Measurements from ENCODE around the gene RGS10.

Gene RGS10

DNA sequence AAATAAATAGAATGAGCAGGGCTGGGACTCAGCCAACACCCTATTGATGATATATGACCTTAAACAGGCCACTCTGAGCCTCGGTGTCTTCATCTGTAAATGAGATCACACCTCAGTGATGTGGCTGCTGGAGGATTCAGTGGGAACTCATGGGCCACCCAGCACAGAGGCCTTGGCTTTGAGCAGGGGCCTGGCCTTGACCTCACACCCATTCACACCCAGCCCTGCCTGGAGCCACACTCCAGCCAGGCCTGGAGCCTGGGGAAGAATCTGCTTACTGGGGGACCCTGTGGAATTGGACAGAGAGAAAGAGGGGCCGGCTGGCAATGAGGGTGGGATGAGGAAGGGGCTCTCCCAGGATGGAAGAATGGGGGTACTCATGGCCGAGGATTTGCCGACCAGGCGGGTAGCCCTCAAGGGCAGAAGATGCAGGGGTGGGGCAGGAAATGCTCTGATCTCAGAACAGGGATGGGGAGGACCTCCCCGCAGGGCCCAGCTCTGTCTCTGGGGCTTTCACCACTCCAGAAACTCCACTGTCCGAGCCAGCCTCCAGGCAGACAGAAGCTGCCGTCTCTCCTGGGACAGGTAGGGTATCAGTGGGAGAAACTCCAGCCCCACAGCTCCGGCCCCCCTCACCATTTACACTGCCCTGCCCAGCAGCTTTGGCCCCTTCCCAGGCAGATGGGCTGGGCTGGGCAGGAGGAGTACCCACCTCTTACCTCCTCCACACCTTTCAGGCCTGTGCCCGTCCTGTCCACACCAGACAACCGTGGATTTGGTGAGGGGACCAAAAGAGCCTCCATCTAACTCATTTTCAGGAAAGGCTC lies 81.9 kb downstream of the RGS10 start:
- TF ChIP-seq, protein P1, sequence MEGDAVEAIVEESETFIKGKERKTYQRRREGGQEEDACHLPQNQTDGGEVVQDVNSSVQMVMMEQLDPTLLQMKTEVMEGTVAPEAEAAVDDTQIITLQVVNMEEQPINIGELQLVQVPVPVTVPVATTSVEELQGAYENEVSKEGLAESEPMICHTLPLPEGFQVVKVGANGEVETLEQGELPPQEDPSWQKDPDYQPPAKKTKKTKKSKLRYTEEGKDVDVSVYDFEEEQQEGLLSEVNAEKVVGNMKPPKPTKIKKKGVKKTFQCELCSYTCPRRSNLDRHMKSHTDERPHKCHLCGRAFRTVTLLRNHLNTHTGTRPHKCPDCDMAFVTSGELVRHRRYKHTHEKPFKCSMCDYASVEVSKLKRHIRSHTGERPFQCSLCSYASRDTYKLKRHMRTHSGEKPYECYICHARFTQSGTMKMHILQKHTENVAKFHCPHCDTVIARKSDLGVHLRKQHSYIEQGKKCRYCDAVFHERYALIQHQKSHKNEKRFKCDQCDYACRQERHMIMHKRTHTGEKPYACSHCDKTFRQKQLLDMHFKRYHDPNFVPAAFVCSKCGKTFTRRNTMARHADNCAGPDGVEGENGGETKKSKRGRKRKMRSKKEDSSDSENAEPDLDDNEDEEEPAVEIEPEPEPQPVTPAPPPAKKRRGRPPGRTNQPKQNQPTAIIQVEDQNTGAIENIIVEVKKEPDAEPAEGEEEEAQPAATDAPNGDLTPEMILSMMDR (IDR thresholded peaks at IDR 0.05; ENCODE audit: borderline replicate concordance, control extremely low read depth, extremely low read depth, insufficient read depth, missing control alignments): no peak
- in situ Hi-C loops (cut with MboI; ENCODE audit: low sequenced_read_pairs, unreplicated experiment): no loop called here
- no peak for DNase-seq (ENCODE audit: low spot score)

DNA sequence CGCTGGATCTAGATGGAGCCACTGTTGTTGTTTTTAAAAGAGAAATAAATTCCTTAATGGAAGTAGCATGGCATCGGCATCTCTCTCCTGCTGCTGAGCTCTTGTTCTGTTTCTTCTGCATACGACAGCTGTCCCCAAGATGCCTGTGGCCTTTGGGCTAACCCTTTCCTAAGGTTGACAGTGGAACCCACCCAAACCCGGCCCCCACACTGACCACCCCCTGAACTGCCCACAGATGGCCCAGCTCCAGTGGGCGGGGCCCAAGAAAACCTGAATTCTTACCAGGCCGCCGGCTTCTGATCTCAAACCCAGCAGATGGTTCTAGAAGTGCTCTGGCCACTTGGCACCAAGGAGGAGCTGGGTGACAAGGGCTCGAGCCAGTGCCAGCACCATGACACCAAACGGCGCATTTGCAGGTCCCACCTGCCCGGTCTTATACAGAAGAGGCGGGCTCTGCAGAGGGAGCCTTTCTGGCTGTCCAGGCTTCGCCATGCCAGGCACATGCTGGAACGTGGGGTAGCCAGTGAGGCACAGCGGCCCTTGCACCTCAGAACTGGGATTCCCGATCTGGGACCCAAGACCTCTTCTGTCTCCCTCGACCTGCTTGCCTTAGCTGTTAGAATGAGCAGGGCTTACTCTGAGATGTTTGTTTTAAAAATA lies 82.7 kb downstream of the RGS10 start:
- no peak for DNase-seq (ENCODE audit: low spot score)
- in situ Hi-C loops (cut with MboI; ENCODE audit: low sequenced_read_pairs, unreplicated experiment): no loop called here
- TF ChIP-seq, protein P1 (IDR thresholded peaks at IDR 0.05; ENCODE audit: borderline replicate concordance, control extremely low read depth, extremely low read depth, insufficient read depth, missing control alignments): no peak

DNA sequence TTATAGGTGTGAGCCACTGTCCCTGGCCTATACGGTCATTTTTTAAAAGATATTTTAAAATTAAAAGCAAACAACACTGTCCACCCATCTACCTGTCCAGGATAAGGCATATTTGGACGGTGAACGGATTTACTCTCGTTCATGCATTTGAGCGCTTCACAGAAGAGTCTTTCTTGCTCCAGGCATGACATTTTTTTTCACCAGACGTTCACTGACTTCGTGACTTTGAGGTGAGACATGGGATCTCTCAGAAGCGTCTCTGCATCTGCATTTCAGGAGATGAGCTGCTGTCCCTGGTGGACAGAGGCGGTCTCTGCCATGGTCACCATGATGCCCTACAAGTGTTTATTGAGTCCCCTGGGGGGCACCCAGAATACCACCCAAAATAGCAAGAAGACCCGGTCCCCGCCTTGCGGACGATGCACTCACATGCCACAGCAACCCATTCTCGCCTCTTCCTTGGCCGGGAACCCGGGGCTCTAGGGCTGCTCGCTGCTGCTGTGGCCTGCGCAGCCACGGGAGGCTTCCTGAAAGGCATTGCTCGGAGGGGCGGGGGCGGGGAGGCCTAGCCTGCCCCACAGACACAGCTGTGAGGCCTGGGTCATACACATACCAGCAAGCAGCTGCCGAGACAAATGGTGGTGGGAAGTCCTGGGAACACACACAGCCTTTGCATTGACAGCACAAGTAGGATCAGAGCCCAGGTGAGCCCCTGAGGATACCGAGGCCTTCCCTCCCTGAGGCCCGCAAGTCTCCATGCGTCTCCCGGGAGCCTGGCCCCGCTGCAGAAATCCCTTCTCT lies 84.4 kb downstream of the RGS10 start:
- in situ Hi-C loops (cut with MboI; ENCODE audit: low sequenced_read_pairs, unreplicated experiment): no loop called here
- TF ChIP-seq, protein P1 (IDR thresholded peaks at IDR 0.05; ENCODE audit: borderline replicate concordance, control extremely low read depth, extremely low read depth, insufficient read depth, missing control alignments): no peak
- DNase-seq (ENCODE audit: low spot score): no peak

DNA sequence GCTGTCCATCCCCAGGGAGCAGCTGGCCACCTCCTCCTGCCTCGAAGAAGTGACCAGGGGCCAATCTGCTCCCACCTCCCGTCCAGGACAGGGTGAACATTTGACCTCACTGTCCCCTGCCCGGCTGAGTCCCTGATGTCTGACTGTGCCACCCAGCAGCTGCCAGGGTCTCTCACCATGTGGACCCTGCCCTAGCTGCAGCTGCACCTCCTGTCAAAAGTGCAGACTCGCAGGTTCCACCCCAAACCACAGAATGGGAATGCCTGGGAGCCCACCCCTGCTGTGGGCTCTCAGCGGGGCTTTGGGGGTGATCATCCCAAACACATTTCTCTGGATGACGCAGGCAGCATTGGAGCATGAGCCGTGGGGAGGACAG lies 86.1 kb downstream of the RGS10 start:
- TF ChIP-seq, protein P1 (IDR thresholded peaks at IDR 0.05; ENCODE audit: borderline replicate concordance, control extremely low read depth, extremely low read depth, insufficient read depth, missing control alignments): no peak
- DNase-seq (ENCODE audit: low spot score): no peak

DNA sequence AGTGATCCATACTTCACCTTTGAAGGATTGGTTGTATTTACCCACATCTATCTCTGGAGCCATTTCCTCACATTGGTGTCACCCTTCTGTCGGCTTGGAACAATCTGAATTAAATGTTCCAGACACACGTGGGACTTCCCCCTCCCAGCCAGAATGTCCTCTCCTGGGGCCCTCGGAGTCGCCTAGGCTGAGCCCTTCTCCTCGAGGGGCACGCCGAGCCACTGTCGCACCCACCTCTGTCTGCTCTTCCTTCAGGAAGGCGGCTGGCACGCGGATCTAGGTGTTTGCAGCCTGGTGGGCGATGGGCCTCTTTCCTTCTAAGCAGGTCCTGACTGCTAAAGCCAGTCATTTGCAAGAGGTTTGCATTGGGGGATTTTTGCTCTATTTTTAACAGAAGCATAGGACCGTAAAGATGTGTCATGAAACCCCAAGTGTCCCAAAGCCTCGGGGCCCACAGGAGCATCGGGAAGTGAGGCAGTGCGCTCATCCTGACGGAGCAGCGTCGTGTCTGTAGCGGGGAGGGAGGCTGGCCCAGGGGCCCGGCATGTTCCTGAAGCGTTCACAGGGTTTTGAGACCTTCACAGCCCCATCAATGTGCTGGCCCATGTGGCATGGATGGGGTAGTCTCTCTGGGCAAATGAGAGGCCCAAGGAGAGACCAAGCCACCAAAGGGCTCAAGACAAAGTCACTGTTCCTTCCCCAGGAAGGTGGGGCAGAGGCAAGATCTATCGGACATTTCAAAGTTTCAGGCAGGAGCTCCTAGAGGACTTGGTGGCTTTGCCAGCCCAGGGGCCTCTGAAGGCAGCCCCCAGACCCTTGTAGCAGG lies 86.7 kb downstream of the RGS10 start:
- in situ Hi-C loops (cut with MboI; ENCODE audit: low sequenced_read_pairs, unreplicated experiment): no loop called here

More for the DNA sequence above, 86.1 kb downstream of the RGS10 start:
- in situ Hi-C loops (cut with MboI; ENCODE audit: low sequenced_read_pairs, unreplicated experiment): no loop called here

More for the DNA sequence above, 86.7 kb downstream of the RGS10 start:
- TF ChIP-seq, protein P1 (IDR thresholded peaks at IDR 0.05; ENCODE audit: borderline replicate concordance, control extremely low read depth, extremely low read depth, insufficient read depth, missing control alignments): no peak
- DNase-seq (ENCODE audit: low spot score): peak; percentile 73
